SU-DHL-6 (cell line): ENCODE measurements around the gene KASH5.
"Not testable (repeated sequence)": the region's sequence is repeated elsewhere in the genome, so short reads cannot be mapped to it uniquely, and the experiment has no call there.

Source experiments
- H2AFZ ChIP-seq: fragments of 200-600 bp; sonication (generic); 2 replicates; pipeline ENCODE4 v1.6.1; 2014; ENCODE audit warnings: low read depth, mild to moderate bottlenecking, moderate library complexity, mixed read lengths, antibody characterized with exemption, low read length; ENCODE audit not compliant: severe bottlenecking
- H3F3A ChIP-seq: fragments of 200-600 bp; shearing (Covaris generic); 2 replicates; pipeline ENCODE4 v1.6.0; 2016; ENCODE audit warnings: antibody characterized with exemption, mild to moderate bottlenecking; ENCODE audit not compliant: insufficient read depth
- H3K27ac ChIP-seq: fragments of 200-600 bp; sonication (generic); 2 replicates; pipeline ENCODE4 v1.5.1; 2016; ENCODE audit warnings: low read depth, mild to moderate bottlenecking, low read length, moderate library complexity, mixed read lengths
- H3K27me3 ChIP-seq: fragments of 200-600 bp; sonication (generic), shearing (Covaris generic); 2 replicates; pipeline ENCODE4 v1.6.0; 2014; ENCODE audit warnings: mild to moderate bottlenecking, low read length
- H3K36me3 ChIP-seq: fragments of 200-600 bp; sonication (generic); 2 replicates; pipeline ENCODE4 v1.6.1; 2014; ENCODE audit warnings: mild to moderate bottlenecking, low read length, mixed read lengths
- H3K4me2 ChIP-seq: fragments of 300-600, 200-600 bp; shearing (Covaris generic), sonication (generic); 2 replicates; pipeline ENCODE4 v1.6.0; 2014; ENCODE audit warnings: low read length, low read depth, mild to moderate bottlenecking; ENCODE audit not compliant: poor library complexity, severe bottlenecking
- H3K4me3 ChIP-seq: fragments of 200-600 bp; sonication (generic); 2 replicates; pipeline ENCODE4 v1.5.1; 2014; ENCODE audit warnings: antibody characterized with exemption, low read length, mild to moderate bottlenecking, mixed read lengths; ENCODE audit not compliant: insufficient read depth, poor library complexity, severe bottlenecking
- H3K79me2 ChIP-seq: fragments of 200-600 bp; sonication (generic); 2 replicates; pipeline ENCODE4 v1.6.1; 2014; ENCODE audit warnings: mild to moderate bottlenecking, low read length, moderate library complexity; ENCODE audit not compliant: insufficient read depth
- H3K9ac ChIP-seq: fragments of 200-600 bp; sonication (generic); 2 replicates; pipeline ENCODE4 v1.7.0; 2014; ENCODE audit warnings: mild to moderate bottlenecking, low read length
- H3K9me2 ChIP-seq: fragments of 200-600 bp; sonication (generic); replicated peaks from 2 replicates; pipeline ENCODE4 v1.6.1; 2014; ENCODE audit warnings: low read length; ENCODE audit not compliant: insufficient read depth
- H3K9me3 ChIP-seq: fragments of 200-600 bp; sonication (generic); 2 replicates; pipeline ENCODE4 v1.6.1; 2014; ENCODE audit warnings: low read length, mixed read lengths; ENCODE audit not compliant: insufficient read depth
- H4K20me1 ChIP-seq: fragments of 200-600 bp; sonication (generic); 2 replicates; pipeline ENCODE4 v1.6.1; 2014; ENCODE audit warnings: low read depth, mild to moderate bottlenecking, antibody characterized with exemption, low read length, moderate library complexity, mixed read lengths
- EZH2phosphoT487 ChIP-seq: fragments of 200-600 bp; sonication (generic), shearing (Covaris generic); conservative IDR thresholded peaks from 2 replicates; pipeline ENCODE4 v1.6.1; 2018; ENCODE audit warnings: mild to moderate bottlenecking, antibody characterized with exemption, low read length, moderate library complexity, mixed read lengths
- TF ChIP-seq, protein P1 (sequence below): fragments of 200-600 bp; sonication (generic); IDR thresholded peaks from one replicate; pipeline ENCODE4 v1.5.1; 2017; ENCODE audit warnings: antibody characterized with exemption, mild to moderate bottlenecking, low read length, moderate library complexity; ENCODE audit not compliant: insufficient read depth, poor library complexity, severe bottlenecking

The KASH5 gene

DNA sequence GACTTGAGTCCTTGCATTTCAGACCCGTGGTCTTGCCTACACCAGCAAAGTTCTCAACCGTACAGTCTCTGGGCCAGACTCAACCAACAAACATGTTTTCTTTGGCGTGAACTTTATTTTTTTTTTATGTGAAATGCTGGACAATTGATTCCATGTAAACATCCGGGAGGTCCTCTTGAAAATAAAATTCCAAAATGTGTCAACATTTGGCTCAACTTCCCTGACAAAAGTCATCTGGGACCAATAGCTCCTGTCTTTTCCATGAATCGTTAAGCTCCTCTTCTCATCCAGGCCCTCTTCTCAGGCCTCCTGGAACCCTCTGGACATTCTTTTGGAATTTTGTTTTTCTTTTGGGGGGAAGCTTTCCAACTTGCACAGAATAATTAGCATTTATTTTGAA, 67.7 kb downstream of the KASH5 start:
- H3K27ac ChIP-seq, result no peak overlapping the region
- no peaks in the 10 kb centered on the region for H3K9me2 ChIP-seq
- no peaks in the 10 kb centered on the region for H3K27me3 ChIP-seq
- H3F3A ChIP-seq, result peaks cover 21% of the 10 kb centered on the region
- no peaks in the 10 kb centered on the region for H3K36me3 ChIP-seq
- no peak overlapping the region for H3K9ac ChIP-seq
- TF ChIP-seq, protein P1, sequence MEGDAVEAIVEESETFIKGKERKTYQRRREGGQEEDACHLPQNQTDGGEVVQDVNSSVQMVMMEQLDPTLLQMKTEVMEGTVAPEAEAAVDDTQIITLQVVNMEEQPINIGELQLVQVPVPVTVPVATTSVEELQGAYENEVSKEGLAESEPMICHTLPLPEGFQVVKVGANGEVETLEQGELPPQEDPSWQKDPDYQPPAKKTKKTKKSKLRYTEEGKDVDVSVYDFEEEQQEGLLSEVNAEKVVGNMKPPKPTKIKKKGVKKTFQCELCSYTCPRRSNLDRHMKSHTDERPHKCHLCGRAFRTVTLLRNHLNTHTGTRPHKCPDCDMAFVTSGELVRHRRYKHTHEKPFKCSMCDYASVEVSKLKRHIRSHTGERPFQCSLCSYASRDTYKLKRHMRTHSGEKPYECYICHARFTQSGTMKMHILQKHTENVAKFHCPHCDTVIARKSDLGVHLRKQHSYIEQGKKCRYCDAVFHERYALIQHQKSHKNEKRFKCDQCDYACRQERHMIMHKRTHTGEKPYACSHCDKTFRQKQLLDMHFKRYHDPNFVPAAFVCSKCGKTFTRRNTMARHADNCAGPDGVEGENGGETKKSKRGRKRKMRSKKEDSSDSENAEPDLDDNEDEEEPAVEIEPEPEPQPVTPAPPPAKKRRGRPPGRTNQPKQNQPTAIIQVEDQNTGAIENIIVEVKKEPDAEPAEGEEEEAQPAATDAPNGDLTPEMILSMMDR, result no peak
- TF ChIP-seq EZH2phosphoT487, result no peak
- H3K4me3 ChIP-seq, result no peak overlapping the region
- no peaks in the 10 kb centered on the region for H4K20me1 ChIP-seq
- H3K4me2 ChIP-seq, result no peak overlapping the region
- H3K79me2 ChIP-seq, result peaks cover 27% of the 10 kb centered on the region
- H3K9me3 ChIP-seq, result no peaks in the 10 kb centered on the region
- no peak overlapping the region for H2AFZ ChIP-seq

DNA sequence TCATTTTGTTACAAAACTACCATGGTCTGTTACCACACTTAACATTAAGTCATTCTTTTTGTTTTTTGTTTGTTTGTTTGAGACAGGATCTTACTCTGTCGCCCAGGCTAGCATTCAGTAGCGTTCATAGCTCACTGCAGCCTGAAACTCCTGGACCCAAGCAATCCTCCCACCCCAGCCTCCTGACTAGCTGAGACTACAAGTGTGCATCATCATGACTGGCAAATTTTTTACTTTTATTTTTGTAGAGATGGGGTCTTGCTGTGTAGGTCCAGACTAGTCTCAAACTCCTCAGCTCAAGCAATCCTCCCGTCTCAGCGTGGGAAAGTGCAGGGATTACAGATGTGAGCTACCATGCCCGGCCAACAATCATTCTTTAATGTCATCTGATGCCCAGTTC, 68.3 kb downstream of the KASH5 start:
- H3F3A ChIP-seq, result peaks cover 21% of the 10 kb centered on the region
- no peaks in the 10 kb centered on the region for H3K9me2 ChIP-seq
- TF ChIP-seq, protein P1, result no peak
- no peak for TF ChIP-seq EZH2phosphoT487
- no peak overlapping the region for H3K27ac ChIP-seq
- no peaks in the 10 kb centered on the region for H3K36me3 ChIP-seq
- H2AFZ ChIP-seq, result no peak overlapping the region
- no peaks in the 10 kb centered on the region for H3K27me3 ChIP-seq
- no peaks in the 10 kb centered on the region for H3K9me3 ChIP-seq
- H3K4me2 ChIP-seq, result no peak overlapping the region
- H3K9ac ChIP-seq, result no peak overlapping the region
- H3K79me2 ChIP-seq, result peaks cover 22% of the 10 kb centered on the region
- no peak overlapping the region for H3K4me3 ChIP-seq
- no peaks in the 10 kb centered on the region for H4K20me1 ChIP-seq

DNA sequence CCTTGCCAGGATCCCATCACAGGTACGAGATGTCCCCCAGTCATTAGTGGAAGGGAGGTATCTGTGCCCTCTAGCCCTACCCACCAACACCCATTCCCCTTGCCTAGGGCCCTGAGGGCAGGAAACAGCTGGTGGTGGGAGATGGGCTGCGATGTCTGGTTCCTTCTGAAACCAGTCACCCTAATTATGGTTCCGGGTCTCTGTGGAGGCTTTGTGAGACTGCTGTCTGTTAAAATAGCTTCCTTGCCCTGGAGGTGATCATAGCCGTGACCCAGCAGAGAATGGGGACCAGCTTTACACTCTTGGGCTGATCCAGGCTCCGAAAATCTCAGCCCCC, 70.5 kb downstream of the KASH5 start:
- Histone ChIP-seq H3K27me3 (no peaks in the 10 kb centered on the region), H2AFZ (no peak overlapping the region), H3K4me3 (no peak overlapping the region), H3K9me2 (no peaks in the 10 kb centered on the region), H3K9ac (no peak overlapping the region), H3F3A (0 out of 2 replicates have a peak, but pooled peaks cover 6% of the 10 kb centered on the region), H4K20me1 (no peaks in the 10 kb centered on the region), H3K27ac (no peak overlapping the region), H3K36me3 (no peaks in the 10 kb centered on the region), H3K79me2 (peaks cover 18% of the 10 kb centered on the region), H3K4me2 (no peak overlapping the region), H3K9me3 (no peaks in the 10 kb centered on the region)
- no peak for TF ChIP-seq EZH2phosphoT487
- TF ChIP-seq, protein P1, result no peak

DNA sequence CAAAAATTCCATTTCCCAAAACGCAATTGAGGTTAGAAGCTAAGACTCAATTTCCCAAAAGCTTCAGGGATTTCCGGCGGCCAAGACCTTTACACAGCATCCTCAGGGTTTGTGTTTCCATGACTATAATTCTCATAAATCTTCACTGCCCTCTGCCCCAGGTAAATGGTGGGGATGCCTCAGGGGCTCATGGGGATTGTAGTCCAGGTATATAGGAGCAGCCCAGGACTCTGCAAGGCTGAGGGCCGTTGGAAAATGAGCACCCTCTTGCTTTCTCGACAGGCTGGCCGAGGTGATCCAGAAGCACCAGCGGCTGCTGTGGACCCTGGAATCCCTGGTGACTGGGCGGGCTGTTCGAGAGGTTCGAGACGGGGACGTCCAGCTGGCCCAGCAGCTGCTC, 71.3 kb downstream of the KASH5 start:
- Histone ChIP-seq H4K20me1 (no peaks in the 10 kb centered on the region), H3K9me2 (no peaks in the 10 kb centered on the region), H3K9me3 (no peaks in the 10 kb centered on the region), H2AFZ (no peak overlapping the region), H3K4me2 (no peak overlapping the region), H3K36me3 (no peaks in the 10 kb centered on the region), H3K4me3 (no peak overlapping the region), H3K27me3 (no peaks in the 10 kb centered on the region), H3F3A (0 out of 2 replicates have a peak, but pooled peaks cover 6% of the 10 kb centered on the region), H3K27ac (no peak overlapping the region), H3K79me2 (peaks cover 9% of the 10 kb centered on the region), H3K9ac (no peak overlapping the region)
- TF ChIP-seq EZH2phosphoT487, result no peak
- TF ChIP-seq, protein P1, result no peak

DNA sequence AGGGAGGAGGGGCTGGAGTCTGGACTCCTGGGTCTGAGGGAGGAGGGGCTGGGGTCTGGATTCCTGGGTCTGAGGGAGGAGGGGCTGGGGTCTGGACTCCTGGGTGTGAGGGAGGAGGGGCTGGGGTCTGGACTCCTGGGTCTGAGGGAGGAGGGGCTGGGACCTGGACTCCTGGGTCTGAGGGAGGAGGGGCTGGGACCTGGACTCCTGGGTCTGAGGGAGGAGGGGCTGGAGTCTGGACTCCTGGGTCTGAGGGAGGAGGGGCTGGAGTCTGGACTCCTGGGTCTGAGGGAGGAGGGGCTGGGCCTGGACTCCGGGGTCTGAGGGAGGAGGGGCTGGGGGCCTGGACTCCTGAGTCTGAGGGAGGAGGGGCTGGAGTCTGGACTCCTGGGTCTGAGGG, 73.1 kb downstream of the KASH5 start:
- H2AFZ ChIP-seq, H3K9me2 ChIP-seq, H3K27me3 ChIP-seq, H3K9me3 ChIP-seq, H3K4me3 ChIP-seq, H3F3A ChIP-seq, H3K27ac ChIP-seq, H3K36me3 ChIP-seq, H3K9ac ChIP-seq, H3K79me2 ChIP-seq, H4K20me1 ChIP-seq, H3K4me2 ChIP-seq: not testable (repeated sequence)
